GM23338 (cell line): ENCODE measurements around the gene RNF168.

Experiments
- EZH2 ChIP-seq: fragments of 200-600 bp; sonication (generic); IDR thresholded peaks from one replicate; pipeline ENCODE4 v1.8.0; 2017; ENCODE audit warnings: antibody characterized with exemption, mild to moderate bottlenecking, low read depth; ENCODE audit not compliant: unreplicated experiment
- EZH2phosphoT487 ChIP-seq: fragments of 200-600 bp; sonication (generic); IDR thresholded peaks from one replicate; pipeline ENCODE4 v1.8.1; 2018; ENCODE audit warnings: antibody characterized with exemption; ENCODE audit not compliant: unreplicated experiment
- JUNB ChIP-seq: IDR thresholded peaks from one replicate; pipeline ENCODE4 v1.6.1; 2016; ENCODE audit warnings: antibody characterized with exemption; ENCODE audit not compliant: unreplicated experiment
- POLR2AphosphoS5 ChIP-seq: IDR thresholded peaks from 2 replicates; pipeline ENCODE4 v1.6.1; 2016; ENCODE audit warnings: antibody characterized with exemption, low read depth
- REST ChIP-seq: IDR thresholded peaks from one replicate; pipeline ENCODE4 v1.6.1; 2018; ENCODE audit warnings: antibody characterized with exemption; ENCODE audit not compliant: unreplicated experiment
- ZNF114 ChIP-seq: fragments of 250-450 bp; sonication (Bioruptor Pico); IDR thresholded peaks from 2 replicates; pipeline ENCODE4 v1.5.0; 2020; ENCODE audit warnings: mild to moderate bottlenecking, moderate library complexity
- ZNF331 ChIP-seq: fragments of 250-450 bp; sonication (Bioruptor Pico); IDR thresholded peaks from 2 replicates; pipeline ENCODE4 v1.5.0; 2020; ENCODE audit warnings: low read depth, mild to moderate bottlenecking, moderate library complexity
- TF ChIP-seq, protein P1 (sequence below), 2 experiments: fragments of 200-600 bp in 1 of 2; sonication (generic) in 1 of 2; conservative IDR thresholded peaks; 2 replicates each; pipeline versions ENCODE4 v1.5.1 to v1.6.1; 2016 to 2017; ENCODE audit warnings: antibody characterized with exemption in 2 of 2, low read depth in 2 of 2, mild to moderate bottlenecking in 2 of 2, moderate library complexity in 1 of 2

- TF ChIP-seq, protein P1, sequence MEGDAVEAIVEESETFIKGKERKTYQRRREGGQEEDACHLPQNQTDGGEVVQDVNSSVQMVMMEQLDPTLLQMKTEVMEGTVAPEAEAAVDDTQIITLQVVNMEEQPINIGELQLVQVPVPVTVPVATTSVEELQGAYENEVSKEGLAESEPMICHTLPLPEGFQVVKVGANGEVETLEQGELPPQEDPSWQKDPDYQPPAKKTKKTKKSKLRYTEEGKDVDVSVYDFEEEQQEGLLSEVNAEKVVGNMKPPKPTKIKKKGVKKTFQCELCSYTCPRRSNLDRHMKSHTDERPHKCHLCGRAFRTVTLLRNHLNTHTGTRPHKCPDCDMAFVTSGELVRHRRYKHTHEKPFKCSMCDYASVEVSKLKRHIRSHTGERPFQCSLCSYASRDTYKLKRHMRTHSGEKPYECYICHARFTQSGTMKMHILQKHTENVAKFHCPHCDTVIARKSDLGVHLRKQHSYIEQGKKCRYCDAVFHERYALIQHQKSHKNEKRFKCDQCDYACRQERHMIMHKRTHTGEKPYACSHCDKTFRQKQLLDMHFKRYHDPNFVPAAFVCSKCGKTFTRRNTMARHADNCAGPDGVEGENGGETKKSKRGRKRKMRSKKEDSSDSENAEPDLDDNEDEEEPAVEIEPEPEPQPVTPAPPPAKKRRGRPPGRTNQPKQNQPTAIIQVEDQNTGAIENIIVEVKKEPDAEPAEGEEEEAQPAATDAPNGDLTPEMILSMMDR (conservative IDR thresholded peaks at IDR 0.05; ENCODE audit: low read depth in 2 of 2) = no peak
- no peak for TF ChIP-seq EZH2
- no peak for TF ChIP-seq REST
- TF ChIP-seq POLR2AphosphoS5 = no peak
- TF ChIP-seq ZNF114 (CRISPR knock-in tag) = no peak
- TF ChIP-seq EZH2phosphoT487 = no peak
- TF ChIP-seq ZNF331 (CRISPR knock-in tag) = no peak
- no peak for TF ChIP-seq JUNB
Measured at GRCh38 chr3:196552253-196552652, 48.7 kb upstream of the RNF168 start.
